Suprapubic skin (tissue), 3 donors: ENCODE measurements around the gene COX18.

Experiments
- CTCF ChIP-seq, 2 donors: fragments of 200-600 bp in 1 of 2; fragments of 450-650 bp in 1 of 2; sonication (generic) in 1 of 2; IDR thresholded peaks; one replicate each; pipeline ENCODE4 v1.5.1; 2016 to 2019; ENCODE audit warnings: antibody characterized with exemption in 2 of 2, mild to moderate bottlenecking in 1 of 2, moderate library complexity in 1 of 2
- EP300 ChIP-seq: sonication (generic); formaldehyde crosslinking; IDR thresholded peaks from one replicate; pipeline ENCODE4 v1.6.1; 2017; ENCODE audit warnings: antibody characterized with exemption
- POLR2A ChIP-seq, 2 donors: fragments of 450-650 bp; IDR thresholded peaks; one replicate each; pipeline ENCODE4 v1.6.1; 2017; ENCODE audit warnings: antibody characterized with exemption in 2 of 2, mild to moderate bottlenecking in 2 of 2, moderate library complexity in 2 of 2

- TF ChIP-seq POLR2A (IDR thresholded peaks at IDR 0.05) (no peak), CTCF (IDR thresholded peaks at IDR 0.05) (no peak), EP300 (no peak)
Measured at GRCh38 chr4:73010789-73011628, 58.5 kb downstream of the COX18 start.
